Hindlimb muscle (tissue), 1 donor: ENCODE measurements around the gene CALML4. TPM values are rescaled to one million over a fixed set of nuclear protein-coding genes. Genes with fewer than 3 reads are reported as not detected.

Experiments used
- DNase-seq: peaks from one replicate; pipeline ENCODE4 v3.0.0-alpha.2; 2013
- polyA plus RNA-seq: library from polyadenylated mRNA; unstranded; fragments of 120-200 nt; gene quantifications from one replicate; pipeline ENCODE4 v1.2.1, GENCODE V29; 2013; ENCODE audit not compliant: insufficient read length

The CALML4 gene
- polyA plus RNA-seq, 1 donor: 7.7 TPM

DNA sequence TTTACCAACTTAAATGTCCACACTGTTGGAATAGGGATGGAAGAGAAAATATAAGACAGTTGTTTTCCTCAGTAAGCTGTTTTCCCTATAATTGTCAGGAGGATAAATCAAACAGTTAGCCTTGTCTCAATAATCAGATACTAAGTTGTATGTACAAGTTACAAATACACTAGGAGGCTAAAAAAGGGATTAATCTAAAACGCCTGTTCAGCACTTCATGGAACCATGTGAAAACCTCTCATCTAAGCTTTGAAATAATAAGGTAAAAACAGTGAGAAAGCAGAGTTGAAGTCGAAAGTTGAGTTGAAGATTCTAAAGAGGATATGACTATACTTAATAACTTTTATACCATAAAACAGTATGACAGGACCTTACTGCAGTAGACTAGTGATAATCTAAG lies 62.0 kb downstream of the CALML4 start:
- no peak for DNase-seq

Other genes starting within 250 kb of the CALML4 start
- 30.0 TPM for gene PIAS1, start 151.0 kb downstream of the CALML4 start, polyA plus RNA-seq
- 19.2 TPM for gene CLN6, start 24.4 kb upstream of the CALML4 start, polyA plus RNA-seq
- gene FEM1B, start 72.4 kb upstream of the CALML4 start, polyA plus RNA-seq: 32.4 TPM
- gene ITGA11, start 226.8 kb upstream of the CALML4 start, polyA plus RNA-seq: 2.3 TPM